Measurements from ENCODE around the gene NT5DC1. TPM values are rescaled to one million over a fixed set of nuclear protein-coding genes. Genes with fewer than 3 reads are reported as not detected.

NT5DC1 gene
- total and polyA plus RNA-seq, 9 donors = 5.1 to 33.9 (median 27.0) TPM

DNA sequence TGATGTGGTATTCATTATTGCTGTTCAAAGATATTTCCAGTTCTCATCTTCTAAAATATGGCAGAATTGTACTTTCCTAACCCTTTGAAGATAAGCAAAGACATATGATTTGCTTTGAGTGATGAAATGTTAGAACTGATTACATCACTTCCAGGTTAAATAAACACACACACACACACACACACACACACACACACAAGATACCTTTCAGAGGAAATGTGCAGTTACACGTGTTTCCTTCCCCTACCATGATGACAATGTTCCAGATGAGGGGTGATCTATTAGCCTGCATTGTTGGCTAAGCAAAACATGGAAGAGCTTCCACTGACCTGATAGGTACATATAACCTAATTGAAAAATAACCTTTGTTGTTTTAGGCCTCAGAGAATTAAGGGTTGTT, 28.3 kb upstream of the NT5DC1 start:
- WGBS, 3 donors = 32 to 48% (median 44%) methylated on average over 1 of the region's 1 CpG
- TF ChIP-seq, protein P1, sequence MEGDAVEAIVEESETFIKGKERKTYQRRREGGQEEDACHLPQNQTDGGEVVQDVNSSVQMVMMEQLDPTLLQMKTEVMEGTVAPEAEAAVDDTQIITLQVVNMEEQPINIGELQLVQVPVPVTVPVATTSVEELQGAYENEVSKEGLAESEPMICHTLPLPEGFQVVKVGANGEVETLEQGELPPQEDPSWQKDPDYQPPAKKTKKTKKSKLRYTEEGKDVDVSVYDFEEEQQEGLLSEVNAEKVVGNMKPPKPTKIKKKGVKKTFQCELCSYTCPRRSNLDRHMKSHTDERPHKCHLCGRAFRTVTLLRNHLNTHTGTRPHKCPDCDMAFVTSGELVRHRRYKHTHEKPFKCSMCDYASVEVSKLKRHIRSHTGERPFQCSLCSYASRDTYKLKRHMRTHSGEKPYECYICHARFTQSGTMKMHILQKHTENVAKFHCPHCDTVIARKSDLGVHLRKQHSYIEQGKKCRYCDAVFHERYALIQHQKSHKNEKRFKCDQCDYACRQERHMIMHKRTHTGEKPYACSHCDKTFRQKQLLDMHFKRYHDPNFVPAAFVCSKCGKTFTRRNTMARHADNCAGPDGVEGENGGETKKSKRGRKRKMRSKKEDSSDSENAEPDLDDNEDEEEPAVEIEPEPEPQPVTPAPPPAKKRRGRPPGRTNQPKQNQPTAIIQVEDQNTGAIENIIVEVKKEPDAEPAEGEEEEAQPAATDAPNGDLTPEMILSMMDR (IDR thresholded peaks at IDR 0.05) = no peak
- TF ChIP-seq POLR2A (IDR thresholded peaks at IDR 0.05) = no peak
- H3K9me3 ChIP-seq = no peaks in the 10 kb centered on the region
- no peaks in the 10 kb centered on the region for H3K4me1 ChIP-seq (ENCODE audit: insufficient read depth)
- DNase-seq = no peak
- no peaks in the 10 kb centered on the region for H3K36me3 ChIP-seq
- H3K4me3 ChIP-seq = no peak overlapping the region
- intact Hi-C loops (cut with DNase I) = no loop called here
- H3K27me3 ChIP-seq = no peaks in the 10 kb centered on the region
- no peak overlapping the region for H3K27ac ChIP-seq

DNA sequence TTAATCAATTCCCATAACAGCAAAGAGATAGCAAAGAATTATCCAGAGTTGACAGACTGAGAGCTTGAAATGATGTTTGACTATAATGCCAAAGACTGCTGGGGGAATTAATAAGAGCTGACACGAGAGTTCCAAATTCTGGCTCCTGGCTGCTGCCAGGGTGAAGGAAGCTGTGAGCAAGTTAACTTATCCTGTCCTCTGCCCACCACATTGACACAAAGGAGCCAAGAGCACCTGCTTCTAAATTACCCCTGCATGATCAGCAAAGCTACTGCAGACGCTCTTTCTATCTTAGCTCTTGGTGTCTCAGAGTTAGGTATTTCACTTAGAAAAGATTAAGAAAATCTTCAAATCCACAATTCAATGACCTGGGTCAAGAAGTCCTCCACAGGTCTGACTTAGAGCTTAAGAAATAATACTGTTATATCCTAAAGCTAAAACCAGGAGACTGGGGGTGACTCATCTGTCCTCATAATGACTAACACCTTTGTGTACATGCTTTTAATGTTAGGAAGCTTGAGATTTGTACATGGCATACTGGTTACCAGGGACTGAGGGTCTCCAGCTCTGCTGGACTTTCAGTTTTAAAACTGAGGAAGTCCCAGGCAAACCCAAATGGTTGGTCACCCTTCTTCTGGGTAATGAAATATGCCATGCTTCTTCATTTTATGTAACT, 26.8 kb upstream of the NT5DC1 start:
- intact Hi-C loops (cut with DNase I) = no loop called here

DNA sequence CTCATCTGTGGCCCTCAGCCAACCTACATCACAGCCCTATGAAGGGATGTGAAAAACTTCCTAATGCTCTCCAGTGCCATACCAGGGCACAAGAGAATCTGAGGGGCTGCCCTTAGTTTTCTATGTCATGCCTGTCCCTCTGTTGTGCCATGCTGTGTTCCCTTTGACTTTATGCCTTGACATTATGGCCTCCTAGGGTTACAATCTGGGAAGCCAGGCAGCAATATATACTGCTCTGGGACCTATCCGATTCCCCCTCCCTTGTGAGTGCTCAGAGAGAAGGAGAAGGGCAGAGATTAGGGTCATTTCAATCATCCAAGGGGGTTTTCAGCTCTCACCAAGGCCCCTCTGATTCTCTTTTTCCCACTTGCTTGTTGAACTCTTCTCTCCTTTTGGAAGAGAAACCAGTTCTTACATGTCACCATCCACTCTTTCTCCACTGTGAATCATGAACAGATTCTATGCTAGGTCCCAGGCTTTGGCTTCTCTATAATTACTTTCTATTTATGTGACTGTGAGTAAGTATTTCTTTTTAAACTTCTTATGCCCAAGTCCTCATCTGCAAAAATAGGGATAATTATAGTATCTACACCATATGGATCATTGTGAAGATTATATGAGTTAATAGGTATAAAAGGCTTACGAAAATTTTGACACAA, 25.8 kb upstream of the NT5DC1 start:
- no peaks in the 10 kb centered on the region for H3K4me1 ChIP-seq (ENCODE audit: insufficient read depth)
- WGBS, 3 donors = 84 to 93% (median 88%) methylated on average over 2 of the region's 2 CpGs
- H3K27me3 ChIP-seq = no peaks in the 10 kb centered on the region
- H3K27ac ChIP-seq = no peak overlapping the region
- no peaks in the 10 kb centered on the region for H3K36me3 ChIP-seq
- H3K9me3 ChIP-seq = no peaks in the 10 kb centered on the region
- intact Hi-C loops (cut with DNase I) = no loop called here
- H3K4me3 ChIP-seq = no peak overlapping the region
- DNase-seq = no peak
- TF ChIP-seq, protein P1 (IDR thresholded peaks at IDR 0.05) = no peak
- TF ChIP-seq POLR2A (IDR thresholded peaks at IDR 0.05) (no peak), EP300 (IDR thresholded peaks at IDR 0.05) (no peak)

More for the DNA sequence above, 26.8 kb upstream of the NT5DC1 start:
- Histone ChIP-seq H3K4me1 (ENCODE audit: insufficient read depth) (no peaks in the 10 kb centered on the region), H3K4me3 (no peak overlapping the region), H3K36me3 (no peaks in the 10 kb centered on the region), H3K27ac (no peak overlapping the region), H3K27me3 (no peaks in the 10 kb centered on the region), H3K9me3 (no peaks in the 10 kb centered on the region)
- 67 to 71% (median 68%) methylated on average over 2 of the region's 2 CpGs for WGBS, 3 donors
- no peak for DNase-seq
- TF ChIP-seq, protein P1 (IDR thresholded peaks at IDR 0.05) = no peak
- TF ChIP-seq EP300 (IDR thresholded peaks at IDR 0.05) = no peak
- no peak for TF ChIP-seq POLR2A (IDR thresholded peaks at IDR 0.05)

DNA sequence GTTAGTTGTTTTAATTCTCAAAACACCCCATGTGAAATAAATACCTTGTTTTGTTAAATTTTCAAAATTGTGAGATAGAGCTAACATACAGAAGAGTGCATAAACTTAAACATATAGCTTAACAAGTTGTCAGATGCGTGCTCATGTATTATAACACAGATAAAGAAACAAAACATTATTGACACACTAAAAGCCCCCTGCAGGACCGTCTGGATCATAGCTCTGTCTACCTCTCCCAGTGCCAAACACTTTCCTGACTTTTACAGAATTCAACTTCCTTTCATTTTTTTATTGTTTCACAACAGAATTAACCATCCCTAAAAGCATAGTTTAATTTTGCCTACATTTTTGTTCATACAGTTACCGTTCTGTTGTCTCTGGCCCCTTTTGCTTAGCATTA, 22.1 kb upstream of the NT5DC1 start:
- intact Hi-C loops (cut with DNase I) = no loop called here
- Histone ChIP-seq H3K9me3 (no peaks in the 10 kb centered on the region), H3K27ac (no peak overlapping the region), H3K36me3 (no peaks in the 10 kb centered on the region), H3K4me1 (ENCODE audit: insufficient read depth) (no peaks in the 10 kb centered on the region), H3K27me3 (no peaks in the 10 kb centered on the region), H3K4me3 (no peak overlapping the region)
- no peak for DNase-seq
- WGBS, 3 donors = 53 to 67% (median 64%) methylated on average over 3 of the region's 3 CpGs
- TF ChIP-seq POLR2A (IDR thresholded peaks at IDR 0.05) (no peak), EP300 (IDR thresholded peaks at IDR 0.05) (no peak)
- TF ChIP-seq, protein P1 (IDR thresholded peaks at IDR 0.05) = no peak
